ENCODE measurements around the gene FRMPD4.

The FRMPD4 gene

DNA sequence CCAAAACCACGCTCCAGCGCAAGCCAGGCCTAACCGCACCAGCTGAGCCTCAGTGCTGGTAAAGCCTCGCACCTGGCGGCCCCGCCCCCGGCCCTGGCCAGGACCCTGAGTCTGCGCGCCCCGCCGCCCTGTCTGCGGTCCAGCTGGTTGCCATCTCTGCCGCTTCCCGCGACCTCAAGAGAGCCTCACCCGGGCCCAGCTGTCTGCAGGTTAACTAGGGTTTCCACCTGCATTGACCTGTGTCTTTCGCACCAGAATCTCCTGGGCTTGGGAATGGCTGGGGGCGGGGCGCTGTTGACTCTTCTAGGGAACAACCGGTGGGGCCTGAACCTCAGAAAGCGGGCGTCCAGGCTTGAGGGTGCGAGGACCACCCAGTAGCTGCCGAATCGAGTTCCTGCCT, 445.3 kb downstream of the FRMPD4 start:
- POLR2A ChIA-PET: no interaction called here
- CTCF ChIA-PET: no interaction called here
- DNase-seq (ENCODE audit: extremely low spot score): no peak
- TF ChIP-seq, protein P1, sequence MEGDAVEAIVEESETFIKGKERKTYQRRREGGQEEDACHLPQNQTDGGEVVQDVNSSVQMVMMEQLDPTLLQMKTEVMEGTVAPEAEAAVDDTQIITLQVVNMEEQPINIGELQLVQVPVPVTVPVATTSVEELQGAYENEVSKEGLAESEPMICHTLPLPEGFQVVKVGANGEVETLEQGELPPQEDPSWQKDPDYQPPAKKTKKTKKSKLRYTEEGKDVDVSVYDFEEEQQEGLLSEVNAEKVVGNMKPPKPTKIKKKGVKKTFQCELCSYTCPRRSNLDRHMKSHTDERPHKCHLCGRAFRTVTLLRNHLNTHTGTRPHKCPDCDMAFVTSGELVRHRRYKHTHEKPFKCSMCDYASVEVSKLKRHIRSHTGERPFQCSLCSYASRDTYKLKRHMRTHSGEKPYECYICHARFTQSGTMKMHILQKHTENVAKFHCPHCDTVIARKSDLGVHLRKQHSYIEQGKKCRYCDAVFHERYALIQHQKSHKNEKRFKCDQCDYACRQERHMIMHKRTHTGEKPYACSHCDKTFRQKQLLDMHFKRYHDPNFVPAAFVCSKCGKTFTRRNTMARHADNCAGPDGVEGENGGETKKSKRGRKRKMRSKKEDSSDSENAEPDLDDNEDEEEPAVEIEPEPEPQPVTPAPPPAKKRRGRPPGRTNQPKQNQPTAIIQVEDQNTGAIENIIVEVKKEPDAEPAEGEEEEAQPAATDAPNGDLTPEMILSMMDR (IDR thresholded peaks at IDR 0.05; ENCODE audit: control extremely low read depth, extremely low read depth, low read depth, missing control alignments): no peak

DNA sequence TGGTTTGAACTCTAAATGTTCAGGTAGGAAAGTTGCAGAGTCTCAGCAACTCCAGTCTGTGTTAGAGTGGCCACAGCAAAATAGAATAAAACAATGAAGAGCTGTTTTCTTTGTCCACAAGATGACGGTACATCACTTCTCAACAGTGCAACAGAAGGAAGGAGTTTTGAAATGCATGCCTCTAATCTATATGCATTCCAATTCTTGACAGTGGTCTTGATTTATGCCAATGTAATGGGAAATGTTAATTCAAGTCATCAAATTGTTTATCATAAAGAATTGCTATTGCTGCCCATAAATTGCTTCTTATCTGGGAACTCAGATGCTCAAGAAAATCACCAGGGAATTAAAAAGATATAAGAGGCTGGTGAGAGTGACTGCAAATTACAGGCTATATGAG, 457.4 kb downstream of the FRMPD4 start:
- POLR2A ChIA-PET: no interaction called here
- CTCF ChIA-PET: interaction anchor here (0.9 kb wide), 1 partner anchor 176 kb away, joined by 3 read pairs; no protein-coding TSS in a partner anchor
- TF ChIP-seq, protein P1 (IDR thresholded peaks at IDR 0.05; ENCODE audit: control extremely low read depth, extremely low read depth, low read depth, missing control alignments): no peak
- no peak for DNase-seq (ENCODE audit: extremely low spot score)

DNA sequence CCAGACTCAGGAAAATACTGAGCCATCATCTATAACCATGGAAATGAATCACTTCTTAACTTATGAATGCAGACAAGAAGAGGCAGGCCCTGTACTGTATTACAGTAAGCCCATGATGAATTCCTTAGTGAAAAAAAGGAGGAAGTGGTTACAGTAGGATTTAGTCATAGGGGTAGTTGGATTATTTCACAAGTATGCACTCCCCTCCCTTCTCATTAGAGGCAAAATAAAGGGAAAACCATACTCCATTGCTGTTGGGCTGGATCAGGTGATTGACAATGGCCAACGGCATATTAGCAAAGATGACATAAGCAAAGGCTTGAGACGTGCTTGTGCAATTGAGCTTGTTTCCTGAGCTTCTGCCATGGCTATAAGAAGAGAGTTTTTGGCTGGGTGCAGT, 471.8 kb downstream of the FRMPD4 start:
- TF ChIP-seq, protein P1 (IDR thresholded peaks at IDR 0.05; ENCODE audit: control extremely low read depth, extremely low read depth, low read depth, missing control alignments): no peak
- ChIA-PET POLR2A (no interaction called here), CTCF (no interaction called here)
- no peak for DNase-seq (ENCODE audit: extremely low spot score)

DNA sequence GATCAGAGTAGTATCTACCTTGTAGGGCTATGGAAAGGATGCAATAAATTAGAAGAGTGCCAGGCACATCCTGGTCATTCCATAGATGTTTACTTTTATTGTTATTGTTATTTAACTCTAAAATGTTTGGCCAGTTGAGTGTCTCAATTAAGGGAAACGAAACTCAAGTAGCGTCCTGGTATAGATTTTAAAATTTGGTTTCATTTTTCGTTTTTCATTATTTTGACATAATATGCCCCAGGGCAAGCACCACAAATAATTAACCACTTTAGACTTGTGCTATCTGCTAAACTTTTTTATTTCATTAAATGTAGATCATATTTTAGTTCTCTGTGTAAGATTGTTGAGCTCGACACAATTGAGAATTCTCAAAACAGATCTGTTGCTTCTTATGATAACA, 473.2 kb downstream of the FRMPD4 start:
- CTCF ChIA-PET: interaction anchor here (1.2 kb wide), 1 partner anchor 13 kb away, joined by 3 read pairs; no protein-coding TSS in a partner anchor
- TF ChIP-seq, protein P1 (IDR thresholded peaks at IDR 0.05; ENCODE audit: control extremely low read depth, extremely low read depth, low read depth, missing control alignments): no peak
- POLR2A ChIA-PET: no interaction called here
- DNase-seq (ENCODE audit: extremely low spot score): no peak

DNA sequence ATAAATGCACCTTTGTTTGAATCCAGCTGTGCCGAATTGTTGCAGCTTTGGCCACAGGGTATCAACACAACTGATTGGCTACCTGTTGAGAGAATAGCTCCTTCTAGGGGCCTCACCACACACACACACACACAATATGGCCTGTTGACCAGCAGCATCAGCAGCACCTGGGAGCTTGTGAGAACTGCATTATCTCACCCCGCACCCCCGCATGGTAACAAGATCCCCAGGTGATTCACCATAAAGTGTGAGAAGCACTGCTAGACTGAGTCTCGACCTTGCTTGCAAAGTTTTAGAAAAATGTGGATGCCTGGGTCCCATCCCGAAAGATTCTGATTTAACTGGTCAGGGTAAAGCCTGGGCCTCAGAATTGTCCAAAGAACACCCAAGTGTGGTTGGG, 476.0 kb downstream of the FRMPD4 start:
- ChIA-PET POLR2A (no interaction called here), CTCF (no interaction called here)

DNA sequence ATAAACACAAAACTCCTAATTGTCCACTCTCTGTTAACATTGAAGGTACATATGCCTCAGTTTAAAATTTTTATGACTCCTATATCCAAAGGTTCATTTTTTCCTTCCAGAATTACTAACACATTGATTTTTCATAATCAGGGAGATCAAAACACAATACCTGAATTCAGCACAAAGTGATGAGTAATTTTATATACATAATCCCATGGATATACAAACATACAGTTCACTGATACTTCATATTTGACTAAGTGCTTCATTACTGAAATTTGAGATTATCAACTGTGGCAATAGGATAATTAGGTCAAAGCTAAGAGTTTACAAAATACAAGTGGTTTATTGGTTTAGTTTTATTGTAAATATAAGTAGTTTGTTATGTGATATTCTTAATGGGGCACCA, 476.8 kb downstream of the FRMPD4 start:
- TF ChIP-seq, protein P1 (IDR thresholded peaks at IDR 0.05; ENCODE audit: control extremely low read depth, extremely low read depth, low read depth, missing control alignments): no peak
- DNase-seq (ENCODE audit: extremely low spot score): no peak
- ChIA-PET CTCF (no interaction called here), POLR2A (no interaction called here)

More for the DNA sequence above, 476.0 kb downstream of the FRMPD4 start:
- DNase-seq (ENCODE audit: extremely low spot score): no peak
- TF ChIP-seq, protein P1 (IDR thresholded peaks at IDR 0.05; ENCODE audit: control extremely low read depth, extremely low read depth, low read depth, missing control alignments): no peak

DNA sequence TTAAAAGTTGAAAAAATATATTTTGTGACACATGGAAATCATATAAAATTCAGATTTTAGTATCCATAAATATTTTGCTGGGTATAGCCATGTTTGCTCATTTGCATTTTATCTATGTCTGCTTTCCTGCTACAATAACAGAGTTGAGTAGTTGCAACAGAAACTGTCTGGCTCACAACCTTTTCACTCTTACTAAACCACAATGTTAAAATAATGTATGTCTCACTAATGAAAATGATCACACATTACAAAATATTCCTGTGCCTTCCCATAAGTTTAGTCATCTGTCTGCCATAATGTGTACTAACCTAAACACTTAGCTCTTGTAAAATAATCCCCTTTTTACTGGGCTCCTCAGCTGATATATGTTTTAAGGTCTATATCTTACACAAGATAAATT, 479.0 kb downstream of the FRMPD4 start:
- ChIA-PET CTCF (no interaction called here), POLR2A (no interaction called here)
- DNase-seq (ENCODE audit: extremely low spot score): no peak
- TF ChIP-seq, protein P1 (IDR thresholded peaks at IDR 0.05; ENCODE audit: control extremely low read depth, extremely low read depth, low read depth, missing control alignments): no peak

All from GM10248 (cell line).